ENCODE measurements around the gene CKLF. TPM values are rescaled to one million over a fixed set of nuclear protein-coding genes. Genes with fewer than 3 reads are reported as not detected.

The CKLF gene
- total RNA-seq, 1 experiment from 2014 or later: 47.9 TPM

DNA sequence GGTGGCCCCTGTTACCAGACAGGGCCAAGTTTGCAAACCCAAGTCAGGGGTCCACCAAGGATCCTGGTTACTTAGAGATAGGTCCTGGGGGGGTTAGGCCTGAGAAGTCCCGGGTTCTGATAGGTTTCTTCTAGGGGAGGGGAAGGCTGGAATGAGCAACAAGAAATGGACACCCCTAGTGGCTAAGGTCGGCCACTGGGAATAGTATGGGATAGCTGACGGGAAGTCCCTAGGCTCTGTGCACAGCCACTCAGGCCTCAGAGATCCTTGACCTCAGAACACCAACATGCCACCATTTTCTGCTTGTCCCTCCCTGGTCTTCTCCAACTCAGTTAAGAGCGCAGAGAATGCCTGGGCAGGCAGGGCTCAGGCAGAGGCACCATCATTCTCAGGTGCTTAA, 15.9 kb upstream of the CKLF start:
- CTCF ChIA-PET: no interaction called here
- POLR2A ChIA-PET (ENCODE audit: low non-redundant PET): no interaction called here
- no TSS peak for BruUV-seq (replicated peaks)
- no peaks in the 10 kb centered on the region for H3K4me1 ChIP-seq (ENCODE audit: insufficient read depth, low read length, poor library complexity, severe bottlenecking)
- H3K4me3 ChIP-seq (ENCODE audit: low read depth, low read length, poor library complexity, severe bottlenecking): no peak overlapping the region
- H3K27ac ChIP-seq (ENCODE audit: low read depth, low read length, poor library complexity, severe bottlenecking): no peak overlapping the region
- no peaks in the 10 kb centered on the region for H3K36me3 ChIP-seq (ENCODE audit: insufficient read depth, low read length, poor library complexity, severe bottlenecking)
- no peak for TF ChIP-seq EZH2 (IDR thresholded peaks at IDR 0.05; ENCODE audit: borderline replicate concordance, low read depth, low read length, poor library complexity, severe bottlenecking)
- TF ChIP-seq, protein P1, sequence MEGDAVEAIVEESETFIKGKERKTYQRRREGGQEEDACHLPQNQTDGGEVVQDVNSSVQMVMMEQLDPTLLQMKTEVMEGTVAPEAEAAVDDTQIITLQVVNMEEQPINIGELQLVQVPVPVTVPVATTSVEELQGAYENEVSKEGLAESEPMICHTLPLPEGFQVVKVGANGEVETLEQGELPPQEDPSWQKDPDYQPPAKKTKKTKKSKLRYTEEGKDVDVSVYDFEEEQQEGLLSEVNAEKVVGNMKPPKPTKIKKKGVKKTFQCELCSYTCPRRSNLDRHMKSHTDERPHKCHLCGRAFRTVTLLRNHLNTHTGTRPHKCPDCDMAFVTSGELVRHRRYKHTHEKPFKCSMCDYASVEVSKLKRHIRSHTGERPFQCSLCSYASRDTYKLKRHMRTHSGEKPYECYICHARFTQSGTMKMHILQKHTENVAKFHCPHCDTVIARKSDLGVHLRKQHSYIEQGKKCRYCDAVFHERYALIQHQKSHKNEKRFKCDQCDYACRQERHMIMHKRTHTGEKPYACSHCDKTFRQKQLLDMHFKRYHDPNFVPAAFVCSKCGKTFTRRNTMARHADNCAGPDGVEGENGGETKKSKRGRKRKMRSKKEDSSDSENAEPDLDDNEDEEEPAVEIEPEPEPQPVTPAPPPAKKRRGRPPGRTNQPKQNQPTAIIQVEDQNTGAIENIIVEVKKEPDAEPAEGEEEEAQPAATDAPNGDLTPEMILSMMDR (conservative IDR thresholded peaks at IDR 0.05; ENCODE audit: low read depth, low read length): no peak
- no peaks in the 10 kb centered on the region for H3K27me3 ChIP-seq (replicated peaks; ENCODE audit: insufficient read depth, low read depth, low read length, poor library complexity)
- DNase-seq (ENCODE audit: low spot score): no peak
- intact Hi-C loops (cut with micrococcal nuclease; ENCODE audit: unreplicated experiment): no loop called here
- no peaks in the 10 kb centered on the region for H3K9me3 ChIP-seq (ENCODE audit: low read depth, low read length, poor library complexity, severe bottlenecking)

DNA sequence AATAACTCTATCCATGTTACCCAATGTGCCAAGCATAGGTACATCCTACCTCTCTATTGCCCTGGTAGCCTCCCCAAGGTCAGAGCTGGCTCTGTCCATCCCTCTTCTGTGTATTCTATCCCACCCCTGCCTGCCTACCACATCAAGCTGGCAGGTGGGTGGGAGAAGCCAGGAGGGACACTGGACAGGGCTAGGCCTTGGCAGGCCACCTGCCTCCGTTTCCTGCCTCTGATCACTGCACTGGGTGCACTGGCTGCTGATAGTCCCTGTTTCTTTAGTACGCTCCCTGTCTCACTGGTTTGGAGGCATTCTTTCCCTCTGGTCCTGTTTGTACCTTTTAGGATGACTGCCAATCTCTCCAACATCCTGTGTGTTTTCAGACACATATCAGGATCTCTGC, 15.1 kb upstream of the CKLF start:
- no peaks in the 10 kb centered on the region for H3K4me1 ChIP-seq (ENCODE audit: insufficient read depth, low read length, poor library complexity, severe bottlenecking)
- no peaks in the 10 kb centered on the region for H3K27me3 ChIP-seq (replicated peaks; ENCODE audit: insufficient read depth, low read depth, low read length, poor library complexity)
- DNase-seq (ENCODE audit: low spot score): no peak
- H3K4me3 ChIP-seq (ENCODE audit: low read depth, low read length, poor library complexity, severe bottlenecking): no peak overlapping the region
- BruUV-seq (replicated peaks): no TSS peak
- H3K36me3 ChIP-seq (ENCODE audit: insufficient read depth, low read length, poor library complexity, severe bottlenecking): no peaks in the 10 kb centered on the region
- no peak overlapping the region for H3K27ac ChIP-seq (ENCODE audit: low read depth, low read length, poor library complexity, severe bottlenecking)
- POLR2A ChIA-PET (ENCODE audit: low non-redundant PET): no interaction called here
- intact Hi-C loops (cut with micrococcal nuclease; ENCODE audit: unreplicated experiment): no loop called here
- CTCF ChIA-PET: interaction anchor here (0.5 kb wide), 1 partner anchor 13 kb away, joined by 3 read pairs; no protein-coding TSS in a partner anchor
- no peaks in the 10 kb centered on the region for H3K9me3 ChIP-seq (ENCODE audit: low read depth, low read length, poor library complexity, severe bottlenecking)
- TF ChIP-seq, protein P1 (conservative IDR thresholded peaks at IDR 0.05; ENCODE audit: low read depth, low read length): no peak
- TF ChIP-seq EZH2 (IDR thresholded peaks at IDR 0.05; ENCODE audit: borderline replicate concordance, low read depth, low read length, poor library complexity, severe bottlenecking): no peak

DNA sequence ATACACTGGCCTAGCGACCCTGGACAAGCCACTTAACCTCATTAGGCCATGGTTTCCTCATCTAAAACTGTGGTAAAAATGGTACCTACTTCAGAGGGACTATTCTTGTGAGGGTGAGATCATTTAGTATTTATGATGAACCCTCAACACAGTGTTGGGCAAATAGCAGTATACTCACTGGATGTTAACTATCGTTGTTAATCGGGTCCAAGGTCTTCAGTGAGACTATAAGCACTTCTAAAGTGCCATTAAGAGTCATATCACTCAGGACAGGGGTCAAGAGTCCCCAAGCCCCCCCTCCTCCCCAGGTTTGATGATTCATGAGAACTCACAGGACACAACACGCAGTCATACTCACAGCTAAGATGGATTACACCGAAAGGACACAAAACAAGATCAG, 13.5 kb upstream of the CKLF start:
- no peak for TF ChIP-seq EZH2 (IDR thresholded peaks at IDR 0.05; ENCODE audit: borderline replicate concordance, low read depth, low read length, poor library complexity, severe bottlenecking)
- TF ChIP-seq, protein P1 (conservative IDR thresholded peaks at IDR 0.05; ENCODE audit: low read depth, low read length): no peak
- ChIA-PET POLR2A (ENCODE audit: low non-redundant PET) (no interaction called here), CTCF (no interaction called here)
- Histone ChIP-seq H3K9me3 (ENCODE audit: low read depth, low read length, poor library complexity, severe bottlenecking) (no peaks in the 10 kb centered on the region), H3K27me3 (replicated peaks; ENCODE audit: insufficient read depth, low read depth, low read length, poor library complexity) (no peaks in the 10 kb centered on the region), H3K4me1 (ENCODE audit: insufficient read depth, low read length, poor library complexity, severe bottlenecking) (no peaks in the 10 kb centered on the region), H3K36me3 (ENCODE audit: insufficient read depth, low read length, poor library complexity, severe bottlenecking) (no peaks in the 10 kb centered on the region), H3K4me3 (ENCODE audit: low read depth, low read length, poor library complexity, severe bottlenecking) (no peak overlapping the region), H3K27ac (ENCODE audit: low read depth, low read length, poor library complexity, severe bottlenecking) (no peak overlapping the region)
- no TSS peak for BruUV-seq (replicated peaks)
- no peak for DNase-seq (ENCODE audit: low spot score)
- intact Hi-C loops (cut with micrococcal nuclease; ENCODE audit: unreplicated experiment): no loop called here

Data from A673 (cell line).